Measurements from ENCODE around the gene SLC22A23.
"Not testable (repeated sequence)": the region's sequence is repeated elsewhere in the genome, so short reads cannot be mapped to it uniquely, and the experiment has no call there.

The SLC22A23 gene

DNA sequence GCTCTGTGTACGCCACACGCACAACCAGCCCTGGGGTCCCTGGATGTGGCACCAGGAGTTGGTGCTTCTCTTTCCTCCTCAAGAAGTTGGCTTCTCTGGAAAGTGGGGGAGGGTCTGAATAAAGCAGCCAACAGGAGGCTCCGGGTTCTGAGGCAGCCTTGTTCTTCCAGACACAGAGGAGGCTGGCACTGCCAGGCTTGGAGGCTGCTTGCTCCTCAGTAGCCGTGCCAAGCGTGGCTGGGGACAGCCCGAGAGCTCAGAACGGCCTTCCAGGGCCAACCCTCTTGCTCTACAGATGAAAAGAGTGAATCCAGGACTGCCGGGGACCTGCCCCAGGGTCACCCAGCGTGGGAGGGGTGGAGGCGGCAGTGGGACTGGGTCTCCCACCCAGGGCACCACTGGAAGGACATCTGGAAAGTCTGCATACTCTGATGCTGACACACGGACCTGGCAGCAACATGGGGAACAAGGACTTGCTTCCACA, 70.4 kb downstream of the SLC22A23 start:
- TF ChIP-seq, protein P1, sequence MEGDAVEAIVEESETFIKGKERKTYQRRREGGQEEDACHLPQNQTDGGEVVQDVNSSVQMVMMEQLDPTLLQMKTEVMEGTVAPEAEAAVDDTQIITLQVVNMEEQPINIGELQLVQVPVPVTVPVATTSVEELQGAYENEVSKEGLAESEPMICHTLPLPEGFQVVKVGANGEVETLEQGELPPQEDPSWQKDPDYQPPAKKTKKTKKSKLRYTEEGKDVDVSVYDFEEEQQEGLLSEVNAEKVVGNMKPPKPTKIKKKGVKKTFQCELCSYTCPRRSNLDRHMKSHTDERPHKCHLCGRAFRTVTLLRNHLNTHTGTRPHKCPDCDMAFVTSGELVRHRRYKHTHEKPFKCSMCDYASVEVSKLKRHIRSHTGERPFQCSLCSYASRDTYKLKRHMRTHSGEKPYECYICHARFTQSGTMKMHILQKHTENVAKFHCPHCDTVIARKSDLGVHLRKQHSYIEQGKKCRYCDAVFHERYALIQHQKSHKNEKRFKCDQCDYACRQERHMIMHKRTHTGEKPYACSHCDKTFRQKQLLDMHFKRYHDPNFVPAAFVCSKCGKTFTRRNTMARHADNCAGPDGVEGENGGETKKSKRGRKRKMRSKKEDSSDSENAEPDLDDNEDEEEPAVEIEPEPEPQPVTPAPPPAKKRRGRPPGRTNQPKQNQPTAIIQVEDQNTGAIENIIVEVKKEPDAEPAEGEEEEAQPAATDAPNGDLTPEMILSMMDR (IDR thresholded peaks at IDR 0.05), result no peak
- Histone ChIP-seq H3K27ac (peak overlapping the region in 1 of 2 donors; percentile 33), H3K4me1 (peaks cover 0 to 16% (median 12%) of the 10 kb centered on the region in 4 donors), H3K4me3 (no peak overlapping the region), H3K9me3 (no peaks in the 10 kb centered on the region), H3K27me3 (no peaks in the 10 kb centered on the region), H3K36me3 (no peaks in the 10 kb centered on the region)
- intact Hi-C loops (cut with DNase I; ENCODE audit: low total_unique reads), result no loop called here
- no peak for DNase-seq

DNA sequence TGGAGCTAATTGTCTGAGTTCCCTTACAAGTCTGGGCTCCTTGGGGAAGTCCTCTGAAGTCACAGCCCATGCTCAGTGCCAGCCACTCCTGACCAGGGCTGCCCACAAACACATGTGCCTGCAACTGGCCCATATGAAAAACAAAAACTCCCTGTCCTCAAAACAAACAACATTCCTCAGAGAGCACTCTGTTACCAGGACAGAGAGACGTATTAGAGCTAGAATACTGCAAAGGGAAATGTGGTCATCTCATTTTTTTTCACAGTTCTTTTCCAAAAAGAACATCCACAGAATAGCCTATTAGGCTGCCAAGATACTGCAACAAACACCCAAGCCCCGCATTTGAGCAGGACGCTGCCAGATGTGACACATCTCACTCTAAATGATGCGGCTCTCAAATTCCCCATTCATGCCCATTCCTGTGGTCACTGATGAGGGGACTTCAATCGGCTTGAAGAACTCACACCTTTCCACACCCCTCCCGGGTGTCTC, 71.1 kb downstream of the SLC22A23 start:
- H3K27me3 ChIP-seq, result no peaks in the 10 kb centered on the region
- DNase-seq, result peak; percentile 69 to 75
- no peaks in the 10 kb centered on the region for H3K9me3 ChIP-seq
- TF ChIP-seq, protein P1 (IDR thresholded peaks at IDR 0.05), result no peak
- intact Hi-C loops (cut with DNase I; ENCODE audit: low total_unique reads), result no loop called here
- H3K27ac ChIP-seq, result peak overlapping the region in 1 of 2 donors; percentile 33
- no peaks in the 10 kb centered on the region for H3K36me3 ChIP-seq
- H3K4me1 ChIP-seq, result peaks cover 0 to 14% (median 11%) of the 10 kb centered on the region in 4 donors
- no peak overlapping the region for H3K4me3 ChIP-seq

DNA sequence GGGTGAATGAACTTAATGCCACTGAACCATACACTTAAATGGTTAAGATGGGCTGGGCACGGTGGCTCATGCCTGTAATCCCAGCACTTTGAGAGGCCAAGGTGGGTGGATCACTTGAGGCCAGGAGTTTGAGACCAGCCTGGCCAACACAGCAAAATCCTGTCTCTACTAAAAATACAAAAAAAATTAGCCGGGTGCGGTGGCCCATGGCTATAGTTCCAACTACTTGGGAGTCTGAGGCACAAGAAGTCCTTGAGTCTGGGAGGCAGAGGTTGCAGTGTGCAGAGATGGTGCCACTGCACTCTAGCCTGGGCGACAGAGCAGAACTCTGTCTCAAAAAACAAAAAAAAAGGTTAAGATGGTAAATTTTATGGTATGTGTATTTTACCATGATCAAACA, 71.7 kb downstream of the SLC22A23 start:
- DNase-seq; H3K27me3 ChIP-seq; H3K9me3 ChIP-seq; H3K4me1 ChIP-seq; H3K4me3 ChIP-seq; H3K36me3 ChIP-seq; intact Hi-C loops (cut with DNase I; ENCODE audit: low total_unique reads): not testable (repeated sequence)
- peak overlapping the region in 1 of 2 donors; percentile 12 for H3K27ac ChIP-seq

DNA sequence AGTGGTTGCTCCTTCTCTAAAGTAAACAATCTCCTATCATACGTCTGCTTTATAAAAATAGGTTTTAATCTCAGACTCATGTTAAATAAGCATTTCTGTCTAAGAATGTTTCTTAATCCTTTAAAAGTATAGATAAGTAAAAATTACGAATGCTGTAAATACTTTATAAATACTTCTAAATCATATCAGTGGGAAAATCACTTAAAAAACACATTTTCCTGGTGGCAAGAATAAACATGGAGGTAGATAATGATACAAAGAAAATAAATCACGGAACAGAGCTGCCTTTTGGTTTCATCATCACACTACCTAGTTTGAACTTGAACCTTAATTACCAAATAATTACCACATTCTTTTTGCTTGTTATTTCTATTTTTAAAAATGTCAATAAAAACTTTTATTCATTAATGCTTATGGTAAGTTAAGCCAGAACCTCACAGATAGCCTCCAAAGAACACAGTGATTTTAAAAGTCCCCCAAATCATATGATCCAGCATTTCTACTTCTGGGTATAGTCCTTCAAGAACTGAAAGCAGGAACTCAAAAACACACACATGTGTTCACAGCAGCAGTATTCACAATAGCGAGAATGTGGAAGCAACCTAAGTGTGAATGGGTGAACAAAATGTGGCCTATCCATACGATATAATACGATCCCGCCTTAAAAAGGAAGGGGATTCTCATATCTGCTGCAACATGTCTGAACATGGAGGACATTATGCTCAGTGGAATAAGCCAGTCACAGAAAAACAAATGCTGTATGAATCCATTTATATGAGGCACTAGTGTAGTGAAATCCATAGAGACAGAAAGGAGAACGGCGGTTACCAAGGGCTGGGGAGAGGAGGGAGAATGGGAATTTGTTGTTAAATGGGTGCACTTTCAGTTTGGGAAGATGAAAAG, 72.4 kb downstream of the SLC22A23 start:
- no peaks in the 10 kb centered on the region for H3K36me3 ChIP-seq
- no peaks in the 10 kb centered on the region for H3K9me3 ChIP-seq
- H3K27ac ChIP-seq, result no peak overlapping the region
- H3K4me3 ChIP-seq, result no peak overlapping the region
- H3K4me1 ChIP-seq, result peaks cover 0 to 5% (median 3%) of the 10 kb centered on the region in 4 donors
- TF ChIP-seq, protein P1 (IDR thresholded peaks at IDR 0.05), result no peak
- intact Hi-C loops (cut with DNase I; ENCODE audit: low total_unique reads), result no loop called here
- H3K27me3 ChIP-seq, result no peaks in the 10 kb centered on the region
- no peak for DNase-seq

DNA sequence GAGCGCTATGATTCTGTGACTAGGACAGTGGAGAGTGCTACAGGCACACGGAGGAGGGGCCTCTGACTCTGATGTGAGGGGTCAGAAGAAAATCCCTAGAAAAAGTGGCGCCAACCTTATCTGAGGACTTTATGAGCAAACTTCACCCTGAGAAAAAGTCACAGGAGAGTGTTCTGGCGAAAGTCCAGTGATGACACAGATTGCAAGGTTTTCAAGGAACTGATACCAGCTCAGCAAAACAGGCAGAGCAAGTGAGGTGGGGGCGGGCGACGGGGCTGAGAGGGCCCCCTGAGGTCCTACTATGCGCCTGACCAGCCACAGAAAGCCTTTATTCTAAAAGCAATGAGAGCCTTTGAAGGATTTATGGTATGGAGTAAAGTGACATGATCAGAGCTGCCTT, 73.3 kb downstream of the SLC22A23 start:
- Histone ChIP-seq H3K9me3 (no peaks in the 10 kb centered on the region), H3K36me3 (no peaks in the 10 kb centered on the region), H3K4me1 (peaks cover 0 to 5% (median 2%) of the 10 kb centered on the region in 4 donors), H3K27me3 (no peaks in the 10 kb centered on the region), H3K27ac (no peak overlapping the region), H3K4me3 (no peak overlapping the region)
- intact Hi-C loops (cut with DNase I; ENCODE audit: low total_unique reads), result no loop called here
- TF ChIP-seq, protein P1 (IDR thresholded peaks at IDR 0.05), result no peak
- DNase-seq, result no peak

All from tibial artery (tissue), 4 donors.